H9 (cell line): ENCODE results near the gene CLDN16. TPM values are rescaled to one million over a fixed set of nuclear protein-coding genes. Genes with fewer than 3 reads are reported as not detected.

Experiments used
- DNase-seq: peaks from one replicate; pipeline ENCODE4 v3.0.0-alpha.2; 2017
- H2AFZ ChIP-seq: one replicate; pipeline ENCODE4 v1.6.1; 2013; ENCODE audit warnings: mild to moderate bottlenecking, low read length, control low read depth, moderate library complexity
- H2AK5ac ChIP-seq: 2 replicates; pipeline ENCODE4 v1.6.1; 2013; ENCODE audit warnings: low read length, control low read depth, mixed read lengths; ENCODE audit not compliant: insufficient read length
- H2BK120ac ChIP-seq: one replicate; pipeline ENCODE4 v1.6.1; 2013; ENCODE audit warnings: low read depth, mild to moderate bottlenecking, low read length, control low read depth, inconsistent platforms; ENCODE audit not compliant: poor library complexity, severe bottlenecking
- H2BK12ac ChIP-seq: 2 replicates; pipeline ENCODE4 v1.6.1; 2013; ENCODE audit warnings: low read length, control low read depth, mixed read lengths, low read depth; ENCODE audit not compliant: insufficient read length
- H2BK15ac ChIP-seq: 2 replicates; pipeline ENCODE4 v1.6.1; 2013; ENCODE audit warnings: low read depth, low read length, control low read depth
- H2BK20ac ChIP-seq: one replicate; pipeline ENCODE4 v1.6.1; 2013; ENCODE audit warnings: low read depth, mild to moderate bottlenecking, low read length, control low read depth, inconsistent platforms; ENCODE audit not compliant: poor library complexity, severe bottlenecking
- H2BK5ac ChIP-seq: 2 replicates; pipeline ENCODE4 v1.6.1; 2013; ENCODE audit warnings: low read length, control low read depth, mixed read lengths; ENCODE audit not compliant: insufficient read length
- H3K14ac ChIP-seq: 2 replicates; pipeline ENCODE4 v1.6.1; 2013; ENCODE audit warnings: low read length, control low read depth; ENCODE audit not compliant: insufficient read depth
- H3K18ac ChIP-seq: 2 replicates; pipeline ENCODE4 v1.6.1; 2013; ENCODE audit warnings: low read depth, mild to moderate bottlenecking, mixed read lengths, low read length, control low read depth; ENCODE audit not compliant: insufficient read length
- H3K23ac ChIP-seq: 2 replicates; pipeline ENCODE4 v1.6.1; 2013; ENCODE audit warnings: low read length, control low read depth, mixed read lengths, low read depth; ENCODE audit not compliant: insufficient read length
- H3K23me2 ChIP-seq: 2 replicates; pipeline ENCODE4 v1.6.1; 2013; ENCODE audit warnings: low read depth, mild to moderate bottlenecking, mixed read lengths, low read length, control low read depth; ENCODE audit not compliant: insufficient read length, poor library complexity, severe bottlenecking
- H3K27ac ChIP-seq: 2 replicates; pipeline ENCODE4 v1.5.1; 2013; ENCODE audit warnings: low read length, control low read depth, mixed read lengths, low read depth; ENCODE audit not compliant: insufficient read length
- H3K27me3 ChIP-seq: 2 replicates; pipeline ENCODE4 v1.6.1; 2013; ENCODE audit warnings: low read length, control low read depth, inconsistent platforms; ENCODE audit not compliant: insufficient read depth
- H3K4ac ChIP-seq: 2 replicates; pipeline ENCODE4 v1.6.1; 2013; ENCODE audit warnings: low read depth, mild to moderate bottlenecking, control low read depth, inconsistent platforms, low read length, moderate library complexity
- H3K4me1 ChIP-seq: 2 replicates; pipeline ENCODE4 v1.6.1; 2013; ENCODE audit warnings: low read length, control low read depth, inconsistent platforms; ENCODE audit not compliant: insufficient read depth
- H3K4me2 ChIP-seq: 2 replicates; pipeline ENCODE4 v1.6.1; 2013; ENCODE audit warnings: low read length, control low read depth, mixed read lengths; ENCODE audit not compliant: insufficient read length, insufficient read depth
- H3K56ac ChIP-seq: 2 replicates; pipeline ENCODE4 v1.6.1; 2013; ENCODE audit warnings: low read depth, mild to moderate bottlenecking, mixed read lengths, low read length, control low read depth; ENCODE audit not compliant: insufficient read length
- H3K79me1 ChIP-seq: 2 replicates; pipeline ENCODE4 v1.6.1; 2013; ENCODE audit warnings: low read depth, mild to moderate bottlenecking, moderate library complexity, low read length, control low read depth, inconsistent platforms; ENCODE audit not compliant: insufficient read depth, poor library complexity, severe bottlenecking
- H3K79me2 ChIP-seq: 2 replicates; pipeline ENCODE4 v1.6.1; 2013; ENCODE audit warnings: low read length, control low read depth, inconsistent platforms; ENCODE audit not compliant: insufficient read depth
- H3K9ac ChIP-seq: 2 replicates; pipeline ENCODE4 v1.6.1; 2013; ENCODE audit warnings: low read length, control low read depth, mixed read lengths; ENCODE audit not compliant: insufficient read length; ENCODE audit errors: extremely low read depth
- H3K9me3 ChIP-seq: one replicate; pipeline ENCODE4 v1.6.1; 2013; ENCODE audit warnings: low read depth, low read length, inconsistent platforms; ENCODE audit not compliant: control insufficient read depth
- H3T11ph ChIP-seq: one replicate; pipeline ENCODE4 v1.6.1; 2013; ENCODE audit warnings: mild to moderate bottlenecking, low read length, control low read depth, inconsistent platforms
- H4K20me1 ChIP-seq: one replicate; pipeline ENCODE4 v1.6.1; 2013; ENCODE audit not compliant: control insufficient read depth, insufficient read length, insufficient read depth
- H4K5ac ChIP-seq: 2 replicates; pipeline ENCODE4 v1.6.1; 2013; ENCODE audit warnings: low read depth, mild to moderate bottlenecking, mixed read lengths, low read length, control low read depth; ENCODE audit not compliant: insufficient read length
- H4K8ac ChIP-seq: replicated peaks from 2 replicates; pipeline ENCODE4 v1.6.1; 2013; ENCODE audit warnings: low read length, control low read depth, mixed read lengths, low read depth; ENCODE audit not compliant: insufficient read length
- H4K91ac ChIP-seq: 2 replicates; pipeline ENCODE4 v1.6.1; 2013; ENCODE audit warnings: low read depth, mild to moderate bottlenecking, moderate library complexity, mixed read lengths, low read length, control low read depth; ENCODE audit not compliant: insufficient read length
- H3K27ac Mint-ChIP-seq, 3 experiments: 2 replicates in 2 of 3; 3 replicates in 1 of 3; pipeline ENCODE4 v1.8.0; 2020 to 2021; ENCODE audit warnings: mixed read lengths in 3 of 3, mild to moderate bottlenecking in 1 of 3, moderate library complexity in 1 of 3
- H3K27me3 Mint-ChIP-seq: 2 replicates; pipeline ENCODE4 v1.8.0; 2021; ENCODE audit warnings: low read depth, mild to moderate bottlenecking, moderate library complexity, mixed read lengths
- H3K36me3 Mint-ChIP-seq, 3 experiments: 2 replicates in 2 of 3; 3 replicates in 1 of 3; pipeline ENCODE4 v1.8.0; 2020 to 2021; ENCODE audit warnings: low read depth in 3 of 3, mixed read lengths in 3 of 3; ENCODE audit not compliant: insufficient read depth in 1 of 3
- H3K4me1 Mint-ChIP-seq, 2 experiments: 2 replicates each; pipeline ENCODE4 v1.8.0; 2020; ENCODE audit warnings: mixed read lengths in 2 of 2
- H3K4me3 Mint-ChIP-seq, 2 experiments: 2 replicates in 1 of 2; 3 replicates in 1 of 2; pipeline ENCODE4 v1.8.0; 2020 to 2021; ENCODE audit warnings: mild to moderate bottlenecking in 2 of 2, mixed read lengths in 2 of 2, moderate library complexity in 1 of 2
- H3K9me3 Mint-ChIP-seq, 2 experiments: 2 replicates in 1 of 2; 3 replicates in 1 of 2; pipeline ENCODE4 v1.8.0; 2020; ENCODE audit warnings: mild to moderate bottlenecking in 2 of 2, mixed read lengths in 2 of 2, moderate library complexity in 1 of 2
- WGBS: extraction: QIAGEN DNeasy Blood & Tissue Kit; methylation state at CpG from one replicate; pipeline ENCODE4 v1.1.7; 2013; ENCODE audit warnings: missing lambda C conversion rate, low lambda C conversion rate, mixed read lengths; ENCODE audit not compliant: insufficient read length; ENCODE audit errors: extremely low coverage; 5-methylcytosine and 5-hydroxymethylcytosine counted together
- total RNA-seq: library from RNA; stranded (reverse); gene quantifications from 2 replicates; pipeline ENCODE4 v1.2.1, GENCODE V29; 2021
- TF ChIP-seq, protein P1 (sequence below): fragments of 200-600 bp; sonication (generic); conservative IDR thresholded peaks from 3 replicates; pipeline ENCODE4 v1.8.0; 2021; ENCODE audit warnings: antibody characterized with exemption, mild to moderate bottlenecking

CLDN16 gene
- total RNA-seq, 1 experiment from 2014 or later, result not detected

DNA sequence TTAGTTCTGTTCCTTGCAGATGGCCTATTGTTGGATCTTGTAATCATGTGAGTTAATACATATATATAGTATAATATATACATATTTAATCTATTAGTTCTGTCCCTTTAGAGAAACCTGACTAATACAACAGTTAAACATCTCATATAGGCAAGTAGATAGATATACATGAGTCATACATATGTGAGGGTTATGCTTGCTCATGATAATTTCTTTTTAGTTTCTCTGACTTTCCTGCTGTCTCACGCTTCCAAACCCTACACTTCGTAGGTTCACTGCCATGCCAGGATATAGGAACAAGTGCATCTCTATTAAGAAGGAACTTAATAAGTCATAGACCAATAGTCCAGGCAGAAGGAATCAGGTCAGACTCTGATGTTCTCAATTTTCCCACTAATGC, 16.8 kb upstream of the CLDN16 start:
- no peak overlapping the region for H3K4me2 ChIP-seq
- no peak overlapping the region for H3K18ac ChIP-seq
- H3K4me1 ChIP-seq, result peaks cover 7% of the 10 kb centered on the region
- H2BK20ac ChIP-seq, result no peak overlapping the region
- no peak overlapping the region for H4K8ac ChIP-seq
- no peak overlapping the region for H3K56ac ChIP-seq
- Mint-ChIP-seq H3K36me3 (no peaks in the 10 kb centered on the region), H3K27ac (no peak overlapping the region; a peak in 1 of 7 replicates), H3K4me3 (no peak overlapping the region), H3K4me1 (peaks cover 8 to 10% of the 10 kb centered on the region in 2 experiments), H3K27me3 (no peaks in the 10 kb centered on the region), H3K9me3 (no peaks in the 10 kb centered on the region)
- H2BK120ac ChIP-seq, result no peak overlapping the region
- H3K4ac ChIP-seq, result no peak overlapping the region
- H3K14ac ChIP-seq, result no peak overlapping the region
- no peaks in the 10 kb centered on the region for H3K9me3 ChIP-seq
- no peak overlapping the region for H3K23ac ChIP-seq
- H3K79me1 ChIP-seq, result no peaks in the 10 kb centered on the region
- H3K27ac ChIP-seq, result no peak overlapping the region
- H2AK5ac ChIP-seq, result no peak overlapping the region
- H2AFZ ChIP-seq, result no peak overlapping the region
- WGBS, result no CpG with 5 or more reads among the region's 2 CpGs
- H3K23me2 ChIP-seq, result no peaks in the 10 kb centered on the region
- H3K9ac ChIP-seq, result no peak overlapping the region
- no peak overlapping the region for H3T11ph ChIP-seq
- H3K27me3 ChIP-seq, result no peaks in the 10 kb centered on the region
- H3K79me2 ChIP-seq, result no peaks in the 10 kb centered on the region
- H2BK15ac ChIP-seq, result no peak overlapping the region
- H4K91ac ChIP-seq, result no peak overlapping the region
- no peak overlapping the region for H2BK5ac ChIP-seq
- no peak for DNase-seq
- TF ChIP-seq, protein P1, sequence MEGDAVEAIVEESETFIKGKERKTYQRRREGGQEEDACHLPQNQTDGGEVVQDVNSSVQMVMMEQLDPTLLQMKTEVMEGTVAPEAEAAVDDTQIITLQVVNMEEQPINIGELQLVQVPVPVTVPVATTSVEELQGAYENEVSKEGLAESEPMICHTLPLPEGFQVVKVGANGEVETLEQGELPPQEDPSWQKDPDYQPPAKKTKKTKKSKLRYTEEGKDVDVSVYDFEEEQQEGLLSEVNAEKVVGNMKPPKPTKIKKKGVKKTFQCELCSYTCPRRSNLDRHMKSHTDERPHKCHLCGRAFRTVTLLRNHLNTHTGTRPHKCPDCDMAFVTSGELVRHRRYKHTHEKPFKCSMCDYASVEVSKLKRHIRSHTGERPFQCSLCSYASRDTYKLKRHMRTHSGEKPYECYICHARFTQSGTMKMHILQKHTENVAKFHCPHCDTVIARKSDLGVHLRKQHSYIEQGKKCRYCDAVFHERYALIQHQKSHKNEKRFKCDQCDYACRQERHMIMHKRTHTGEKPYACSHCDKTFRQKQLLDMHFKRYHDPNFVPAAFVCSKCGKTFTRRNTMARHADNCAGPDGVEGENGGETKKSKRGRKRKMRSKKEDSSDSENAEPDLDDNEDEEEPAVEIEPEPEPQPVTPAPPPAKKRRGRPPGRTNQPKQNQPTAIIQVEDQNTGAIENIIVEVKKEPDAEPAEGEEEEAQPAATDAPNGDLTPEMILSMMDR, result no peak
- no peaks in the 10 kb centered on the region for H4K20me1 ChIP-seq
- H4K5ac ChIP-seq, result no peak overlapping the region
- H2BK12ac ChIP-seq, result no peak overlapping the region
